ENCODE data around the gene PTPRT.

The PTPRT gene

DNA sequence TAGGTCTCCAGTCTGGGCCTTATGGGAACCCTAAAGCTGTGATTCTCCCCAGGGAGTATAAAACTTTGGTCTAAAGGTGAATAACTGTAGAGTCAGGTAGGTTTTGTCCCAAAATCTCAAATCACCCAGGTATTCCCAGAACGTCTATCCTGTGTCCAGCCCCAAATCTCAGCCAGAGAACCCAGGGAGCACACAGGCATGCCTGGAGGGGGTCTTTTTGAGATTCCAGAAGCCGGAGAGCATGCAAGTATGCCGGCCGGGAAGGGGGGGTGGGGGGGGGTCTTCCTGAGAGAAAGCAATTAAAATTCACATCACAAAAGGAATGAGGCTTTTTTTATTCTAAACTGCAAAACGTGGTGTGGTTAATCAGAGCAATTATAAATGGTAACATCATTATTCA is 210.0 kb downstream of the PTPRT start:
- Mint-ChIP-seq H3K27ac (no peak overlapping the region), H3K9me3 (peaks cover 3% of the 10 kb centered on the region), H3K36me3 (peaks cover under 1% of the 10 kb centered on the region), H3K4me1 (no peaks in the 10 kb centered on the region), H3K27me3 (peaks cover 1% of the 10 kb centered on the region), H3K4me3 (no peak overlapping the region)
- DNase-seq (ENCODE audit: low spot score in 2 of 2) (no peak), ATAC-seq (ENCODE audit: low read depth) (no peak)

DNA sequence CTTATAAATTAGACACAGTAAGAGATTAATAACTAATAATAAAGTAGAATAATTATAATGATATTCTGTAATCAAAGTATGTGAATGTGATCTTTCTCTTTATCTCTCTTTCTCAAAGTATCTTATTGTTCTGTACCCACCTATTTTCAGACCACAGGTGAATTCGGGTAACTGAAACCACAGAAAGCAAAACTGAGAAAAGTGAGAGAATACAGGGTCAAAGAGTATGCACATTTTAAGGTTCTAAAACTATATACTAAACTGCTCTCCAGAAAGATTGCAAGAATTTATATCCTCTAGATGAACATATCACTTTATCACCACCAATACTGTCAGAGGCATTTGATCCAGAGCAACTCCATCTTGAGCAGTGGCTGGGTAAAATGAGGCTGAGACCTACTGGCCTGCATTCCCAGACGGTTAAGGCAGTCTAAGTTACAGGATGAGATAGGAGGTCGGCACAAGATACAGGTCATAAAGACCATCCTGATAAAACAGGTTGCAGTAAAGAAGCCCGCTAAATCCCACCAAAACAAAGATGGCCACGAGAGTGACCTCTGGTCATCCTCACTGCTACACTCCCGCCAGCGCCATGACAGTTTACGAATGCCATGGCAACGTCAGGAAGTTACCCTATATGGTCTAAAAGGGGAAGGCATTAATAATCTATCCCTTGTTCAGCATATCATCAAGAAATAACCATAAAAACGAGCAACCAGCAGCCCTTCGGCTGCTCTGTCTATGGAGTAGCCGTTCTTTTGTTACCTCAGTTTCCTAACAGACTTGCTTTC is 211.3 kb downstream of the PTPRT start:
- Mint-ChIP-seq H3K27me3 (no peaks in the 10 kb centered on the region), H3K4me1 (no peaks in the 10 kb centered on the region), H3K36me3 (no peaks in the 10 kb centered on the region), H3K27ac (no peak overlapping the region), H3K4me3 (no peak overlapping the region), H3K9me3 (peaks cover 2% of the 10 kb centered on the region)
- DNase-seq (ENCODE audit: low spot score in 2 of 2) (no peak), ATAC-seq (ENCODE audit: low read depth) (no peak)

DNA sequence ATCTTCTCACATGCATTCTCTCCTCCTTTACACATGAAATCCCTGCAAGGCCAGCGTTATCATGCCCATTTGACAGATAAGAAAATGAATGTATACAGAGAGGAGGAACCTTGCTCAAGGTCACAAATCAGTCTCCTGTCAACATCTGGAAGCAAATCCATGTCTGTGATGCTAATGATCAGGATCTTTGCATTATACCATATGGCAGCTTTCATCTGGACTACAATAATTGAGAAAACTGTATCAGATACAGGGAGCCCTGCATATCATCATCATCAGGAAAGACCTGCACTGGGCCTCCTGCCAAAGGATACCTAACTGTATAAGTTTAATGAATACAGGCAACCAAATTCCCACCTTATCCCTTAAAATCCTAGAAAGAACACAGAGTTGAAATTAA is 213.7 kb downstream of the PTPRT start:
- H3K27ac Mint-ChIP-seq: no peak overlapping the region
- DNase-seq (ENCODE audit: low spot score in 2 of 2) (no peak), ATAC-seq (ENCODE audit: low read depth) (no peak)
- no peaks in the 10 kb centered on the region for H3K36me3 Mint-ChIP-seq
- no peaks in the 10 kb centered on the region for H3K4me1 Mint-ChIP-seq
- peaks cover 7% of the 10 kb centered on the region for H3K9me3 Mint-ChIP-seq
- H3K27me3 Mint-ChIP-seq: no peaks in the 10 kb centered on the region
- no peak overlapping the region for H3K4me3 Mint-ChIP-seq

DNA sequence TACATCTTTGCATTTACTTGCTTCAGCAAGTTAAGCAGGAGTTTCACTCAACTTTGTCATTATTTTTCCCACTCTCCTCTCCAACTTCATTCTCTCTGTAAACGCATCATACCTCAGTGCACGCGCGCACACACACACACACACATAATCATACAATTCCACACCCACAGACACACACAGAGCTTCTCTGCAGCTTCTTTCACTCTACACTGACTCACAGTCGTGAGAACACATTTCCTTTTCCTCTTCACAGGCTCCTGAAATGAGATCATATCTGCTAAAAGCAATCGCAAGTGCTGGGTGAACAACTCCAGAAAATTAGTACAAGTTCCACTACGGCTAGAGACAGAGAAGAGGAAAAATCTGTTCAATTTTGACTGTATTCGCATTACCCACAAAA is 215.4 kb downstream of the PTPRT start:
- no peaks in the 10 kb centered on the region for H3K4me1 Mint-ChIP-seq
- DNase-seq (ENCODE audit: low spot score in 2 of 2) (no peak), ATAC-seq (ENCODE audit: low read depth) (no peak)
- H3K4me3 Mint-ChIP-seq: no peak overlapping the region
- H3K27me3 Mint-ChIP-seq: no peaks in the 10 kb centered on the region
- H3K9me3 Mint-ChIP-seq: peaks cover 7% of the 10 kb centered on the region
- no peaks in the 10 kb centered on the region for H3K36me3 Mint-ChIP-seq
- H3K27ac Mint-ChIP-seq: no peak overlapping the region

DNA sequence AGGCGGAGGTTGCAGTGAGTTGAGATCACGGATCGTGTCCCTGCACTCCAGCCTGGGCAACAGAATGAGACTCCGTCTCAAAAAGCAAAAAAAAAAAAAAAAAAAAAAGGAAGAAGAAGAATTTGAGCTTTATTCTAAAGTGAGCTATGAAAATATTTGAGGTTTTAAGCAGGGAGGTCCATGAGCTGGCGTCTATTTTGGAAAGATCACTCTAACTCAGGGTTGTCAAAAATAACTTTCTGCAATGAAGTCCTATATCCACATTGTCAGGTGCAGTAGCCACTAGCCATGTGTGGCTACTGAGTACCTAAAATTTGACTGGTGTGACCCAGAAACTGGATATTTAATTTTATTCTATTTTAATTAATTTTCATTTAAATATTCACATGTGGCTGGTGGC is 217.1 kb downstream of the PTPRT start:
- H3K4me1 Mint-ChIP-seq: no peaks in the 10 kb centered on the region
- ATAC-seq (ENCODE audit: low read depth): no peak

DNA sequence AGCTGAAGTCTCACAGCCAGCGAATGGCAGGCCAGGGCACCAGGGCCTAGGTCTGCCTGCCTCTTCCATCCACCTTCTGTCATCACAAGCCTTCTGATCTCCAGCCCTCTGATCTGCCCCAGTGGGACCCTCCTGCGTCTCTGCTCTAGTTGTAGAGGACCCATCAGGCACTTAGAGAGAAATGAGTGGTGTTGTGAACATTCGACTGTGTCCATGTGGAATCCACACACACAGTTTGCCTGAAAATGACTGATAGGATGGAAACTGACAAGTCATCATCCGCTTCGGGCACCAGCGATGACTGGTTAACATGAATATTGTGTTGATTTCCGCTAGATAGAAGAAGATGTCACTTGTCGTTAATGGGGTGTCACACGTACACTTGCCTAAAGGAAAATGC is 221.0 kb downstream of the PTPRT start:
- Mint-ChIP-seq H3K36me3 (no peaks in the 10 kb centered on the region), H3K27me3 (no peaks in the 10 kb centered on the region), H3K9me3 (peaks cover 11% of the 10 kb centered on the region), H3K4me1 (no peaks in the 10 kb centered on the region), H3K4me3 (no peak overlapping the region), H3K27ac (no peak overlapping the region)
- ATAC-seq (ENCODE audit: low read depth): no peak
- no peak for DNase-seq (ENCODE audit: low spot score in 2 of 2)

More for the DNA sequence above, 217.1 kb downstream of the PTPRT start:
- DNase-seq (ENCODE audit: low spot score in 2 of 2): no peak
- Mint-ChIP-seq H3K27ac (no peak overlapping the region), H3K4me3 (no peak overlapping the region), H3K36me3 (no peaks in the 10 kb centered on the region), H3K27me3 (no peaks in the 10 kb centered on the region), H3K9me3 (peaks cover 10% of the 10 kb centered on the region)

DNA sequence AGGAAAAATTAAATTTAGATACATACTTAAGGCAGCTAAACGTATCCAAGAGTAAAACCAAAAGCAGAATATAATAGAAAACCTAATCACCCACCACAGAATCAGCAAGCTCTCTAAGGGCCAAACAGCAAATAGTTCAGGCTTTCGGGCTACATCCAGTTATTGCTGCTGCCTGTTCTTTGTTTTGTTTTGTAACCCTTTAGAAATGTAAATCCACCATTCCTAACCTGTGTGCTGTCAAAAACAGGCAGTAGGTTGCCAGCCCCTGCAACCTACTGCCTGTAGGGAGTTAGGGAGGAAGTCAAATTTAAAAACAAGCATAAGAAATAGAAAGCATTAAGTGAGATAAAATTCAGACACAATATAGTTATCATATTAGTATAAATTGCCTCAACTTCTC is 225.9 kb downstream of the PTPRT start:
- DNase-seq (ENCODE audit: low spot score in 2 of 2) (no peak), ATAC-seq (ENCODE audit: low read depth) (no peak)
- H3K36me3 Mint-ChIP-seq: no peaks in the 10 kb centered on the region
- no peaks in the 10 kb centered on the region for H3K27me3 Mint-ChIP-seq
- H3K27ac Mint-ChIP-seq: no peak overlapping the region
- no peak overlapping the region for H3K4me3 Mint-ChIP-seq
- no peaks in the 10 kb centered on the region for H3K4me1 Mint-ChIP-seq
- H3K9me3 Mint-ChIP-seq: peaks cover 8% of the 10 kb centered on the region

DNA sequence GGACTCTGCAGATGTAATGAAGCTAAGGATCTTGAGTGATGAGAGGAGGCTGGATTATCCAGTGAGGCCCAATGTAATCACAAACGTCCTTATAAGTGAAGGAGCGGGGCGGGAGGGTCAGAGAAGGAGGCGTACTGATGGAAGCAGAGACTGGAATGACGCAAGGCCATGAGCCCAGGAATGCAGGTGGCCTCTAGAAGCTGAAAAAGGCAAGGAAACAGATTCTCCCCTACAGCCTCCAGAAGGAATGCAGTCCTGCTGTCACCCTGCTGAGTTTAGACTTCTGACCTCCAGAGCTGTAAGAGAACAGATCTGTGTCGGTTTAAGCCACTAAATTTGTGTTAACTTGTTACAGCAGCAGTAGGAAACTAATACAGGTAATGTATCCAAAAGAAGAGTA is 227.9 kb downstream of the PTPRT start:
- Mint-ChIP-seq H3K36me3 (no peaks in the 10 kb centered on the region), H3K4me1 (no peaks in the 10 kb centered on the region), H3K27me3 (peaks cover 1% of the 10 kb centered on the region), H3K27ac (no peak overlapping the region), H3K4me3 (no peak overlapping the region), H3K9me3 (peaks cover 5% of the 10 kb centered on the region)
- DNase-seq (ENCODE audit: low spot score in 2 of 2) (no peak), ATAC-seq (ENCODE audit: low read depth) (no peak)

DNA sequence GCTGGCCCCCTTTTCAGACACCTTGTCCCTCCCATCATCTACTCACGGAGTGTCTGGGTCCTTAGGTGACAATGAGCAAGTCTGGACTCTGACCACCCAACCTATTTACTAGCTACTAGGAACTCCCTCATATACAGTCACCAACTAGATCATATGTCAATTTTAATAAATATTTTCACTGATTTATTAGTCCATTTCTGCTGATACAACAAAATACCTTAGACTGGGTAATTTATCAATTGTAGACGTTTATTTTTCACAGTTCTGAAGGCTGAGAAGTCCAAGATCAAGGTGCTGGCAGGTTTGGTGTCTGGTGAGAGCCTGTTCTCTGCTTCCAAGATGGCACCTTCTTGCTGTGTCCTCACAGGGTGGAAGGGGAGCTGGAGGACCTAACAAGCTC is 229.7 kb downstream of the PTPRT start:
- H3K27me3 Mint-ChIP-seq: peaks cover 1% of the 10 kb centered on the region
- H3K4me3 Mint-ChIP-seq: no peak overlapping the region
- H3K36me3 Mint-ChIP-seq: no peaks in the 10 kb centered on the region
- H3K9me3 Mint-ChIP-seq: peaks cover 3% of the 10 kb centered on the region
- no peaks in the 10 kb centered on the region for H3K4me1 Mint-ChIP-seq
- no peak for DNase-seq (ENCODE audit: low spot score in 2 of 2)
- H3K27ac Mint-ChIP-seq: no peak overlapping the region
- ATAC-seq (ENCODE audit: low read depth): no peak

DNA sequence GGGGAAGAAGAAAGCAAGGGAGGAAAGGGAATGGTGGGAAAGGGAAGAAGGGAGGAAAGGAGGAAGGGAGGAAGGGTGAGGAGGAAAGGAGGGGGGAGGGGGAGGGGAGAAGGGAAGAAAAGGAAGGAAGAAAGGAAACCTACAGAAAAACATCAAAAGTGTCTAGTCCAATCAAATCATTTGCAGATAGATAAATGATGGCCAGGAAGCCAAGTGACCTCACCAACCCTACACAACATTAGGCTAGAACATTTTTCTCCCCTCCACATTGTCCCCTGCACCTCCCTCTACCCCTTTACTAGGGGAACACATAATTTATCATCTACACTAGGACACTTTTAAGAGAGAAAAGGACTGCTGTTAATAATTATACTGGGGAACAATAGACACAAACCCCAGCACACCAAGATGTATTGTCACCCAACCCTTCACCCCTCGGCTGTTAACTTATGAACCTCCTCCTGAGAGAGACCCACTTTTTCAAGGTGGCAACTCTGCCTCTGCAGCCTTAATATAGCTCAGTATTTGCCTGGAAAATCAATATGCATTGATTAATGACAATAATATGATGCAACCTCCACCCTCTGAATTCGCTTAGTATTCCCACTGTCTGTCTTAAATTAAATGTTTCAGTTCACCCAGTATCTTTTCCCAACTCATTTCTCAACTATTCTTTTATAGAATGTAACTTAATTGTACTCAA is 231.2 kb downstream of the PTPRT start:
- H3K9me3 Mint-ChIP-seq: peaks cover 3% of the 10 kb centered on the region
- H3K27ac Mint-ChIP-seq: no peak overlapping the region
- ATAC-seq (ENCODE audit: low read depth) (no peak), DNase-seq (ENCODE audit: low spot score in 2 of 2) (no peak)
- H3K4me1 Mint-ChIP-seq: no peaks in the 10 kb centered on the region
- peaks cover 1% of the 10 kb centered on the region for H3K27me3 Mint-ChIP-seq
- H3K36me3 Mint-ChIP-seq: no peaks in the 10 kb centered on the region
- no peak overlapping the region for H3K4me3 Mint-ChIP-seq

DNA sequence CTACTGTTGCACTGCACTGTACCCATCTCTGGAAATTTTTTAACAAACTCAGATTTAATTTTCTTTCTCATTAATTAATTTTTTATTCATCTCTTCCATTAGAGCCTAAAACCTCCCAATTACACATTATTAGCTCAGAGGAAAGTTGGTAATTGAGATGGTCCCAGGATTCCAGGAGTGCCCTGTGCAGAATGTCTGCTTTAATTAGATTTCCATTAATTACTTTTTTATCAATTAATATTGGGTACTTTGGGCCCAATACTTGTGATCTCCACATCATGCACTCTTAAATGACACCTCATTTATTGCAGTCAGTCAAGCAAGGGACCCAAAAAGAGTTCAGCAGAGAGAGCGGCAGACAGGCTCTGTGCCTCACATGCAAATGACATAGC is 232.0 kb downstream of the PTPRT start:
- Mint-ChIP-seq H3K27ac (no peak overlapping the region), H3K27me3 (peaks cover 1% of the 10 kb centered on the region), H3K4me3 (no peak overlapping the region), H3K36me3 (no peaks in the 10 kb centered on the region), H3K4me1 (no peaks in the 10 kb centered on the region), H3K9me3 (peaks cover 3% of the 10 kb centered on the region)
- no peak for ATAC-seq (ENCODE audit: low read depth)
- no peak for DNase-seq (ENCODE audit: low spot score in 2 of 2)

DNA sequence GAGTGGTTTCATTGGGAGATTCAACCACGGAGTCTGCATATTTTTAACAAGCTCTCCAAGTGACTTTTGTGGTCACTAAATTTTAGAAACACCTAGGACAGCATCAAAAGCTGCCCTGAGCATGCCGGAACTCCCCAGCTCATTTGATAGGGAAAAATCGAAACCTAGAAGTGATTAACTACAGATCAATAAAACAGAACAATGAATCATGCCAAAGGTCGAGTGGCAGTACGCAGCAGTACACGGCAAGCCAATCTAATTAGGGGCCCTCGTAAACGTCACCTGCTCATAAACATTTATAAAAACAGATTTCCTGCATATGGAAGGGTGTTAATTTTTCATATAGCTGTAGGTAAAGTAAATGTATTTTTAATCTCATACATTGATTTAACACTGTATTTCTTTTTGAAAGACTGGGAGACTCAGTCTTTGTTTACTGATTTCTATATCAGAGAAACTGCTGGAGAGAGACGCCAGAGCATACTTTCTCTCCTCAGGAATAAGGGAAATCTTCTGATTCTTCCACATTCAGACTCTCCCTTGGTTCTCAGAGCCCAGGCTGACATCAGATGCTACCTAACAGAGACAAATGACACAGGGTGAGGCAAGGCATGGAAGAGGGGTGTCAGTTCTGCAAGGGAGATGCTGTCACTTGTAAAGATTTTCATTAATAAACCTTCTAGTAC is 232.5 kb downstream of the PTPRT start:
- DNase-seq (ENCODE audit: low spot score in 2 of 2): no peak
- Mint-ChIP-seq H3K4me3 (no peak overlapping the region), H3K36me3 (no peaks in the 10 kb centered on the region), H3K27ac (no peak overlapping the region), H3K4me1 (no peaks in the 10 kb centered on the region), H3K9me3 (peaks cover 2% of the 10 kb centered on the region), H3K27me3 (peaks cover 1% of the 10 kb centered on the region)
- no peak for ATAC-seq (ENCODE audit: low read depth)

DNA sequence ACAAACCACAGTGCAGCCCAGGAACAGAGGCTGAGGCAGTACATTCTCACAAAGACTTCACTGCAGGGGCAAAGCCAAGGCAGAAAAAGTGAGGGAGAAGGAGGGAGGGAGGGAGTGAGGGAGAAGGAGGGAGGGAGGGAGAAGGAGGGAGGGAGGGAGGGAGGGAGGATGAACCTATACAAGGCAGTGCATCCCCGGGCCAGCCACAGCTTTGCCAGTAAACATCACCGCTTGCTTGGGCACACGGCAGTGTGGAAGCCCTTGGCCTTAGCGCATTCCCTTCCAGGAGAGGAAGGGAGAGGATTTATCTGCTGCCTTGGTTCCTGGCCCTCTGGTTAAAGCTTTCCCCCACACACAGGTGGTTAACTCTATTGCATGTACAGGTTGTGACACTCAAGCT is 234.0 kb downstream of the PTPRT start:
- Mint-ChIP-seq H3K36me3 (no peaks in the 10 kb centered on the region), H3K27ac (no peak overlapping the region), H3K4me1 (no peaks in the 10 kb centered on the region), H3K27me3 (peaks cover 4% of the 10 kb centered on the region), H3K9me3 (peaks cover 5% of the 10 kb centered on the region), H3K4me3 (no peak overlapping the region)
- no peak for DNase-seq (ENCODE audit: low spot score in 2 of 2)
- ATAC-seq (ENCODE audit: low read depth): no peak

DNA sequence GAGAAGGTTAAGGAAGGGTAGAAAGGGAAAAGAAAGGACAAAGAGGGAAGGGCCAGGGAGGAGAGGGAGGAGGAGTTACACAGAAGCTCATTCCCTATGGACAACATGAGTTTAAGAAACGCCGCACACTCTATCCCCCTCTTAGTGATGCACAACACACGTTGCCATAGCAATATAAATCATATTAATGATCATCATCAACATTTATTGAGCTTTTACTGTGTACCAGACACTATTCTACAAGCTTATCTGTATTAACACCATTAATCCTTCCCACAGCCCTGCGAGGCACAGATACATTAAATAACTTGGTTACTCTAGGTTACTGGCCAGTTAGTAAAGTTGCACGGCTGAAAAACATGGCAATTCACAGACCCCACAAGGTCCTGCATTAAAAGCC is 234.8 kb downstream of the PTPRT start:
- Mint-ChIP-seq H3K4me1 (no peaks in the 10 kb centered on the region), H3K9me3 (peaks cover 5% of the 10 kb centered on the region), H3K27me3 (peaks cover 4% of the 10 kb centered on the region), H3K36me3 (no peaks in the 10 kb centered on the region), H3K4me3 (no peak overlapping the region), H3K27ac (no peak overlapping the region)
- DNase-seq (ENCODE audit: low spot score in 2 of 2) (no peak), ATAC-seq (ENCODE audit: low read depth) (no peak)
